ENCODE measurements around the gene NSUN4. TPM values are rescaled to one million over a fixed set of nuclear protein-coding genes. Genes with fewer than 3 reads are reported as not detected.
A peak's percentile ranks its signal among the peaks of the same experiment; 100 is the strongest.
"Not testable (repeated sequence)": the region's sequence is repeated elsewhere in the genome, so short reads cannot be mapped to it uniquely, and the experiment has no call there.

Gene NSUN4
- total and polyA plus RNA-seq, 8 donors, result 8.1 to 16.4 (median 10.4) TPM

GRCh38 chr1:46331786-46332540, 8.6 kb upstream of the NSUN4 start:
- H3K4me1 ChIP-seq; FAIRE-seq; H3K9me3 ChIP-seq; H3K27me3 ChIP-seq; H3K4me3 ChIP-seq; intact Hi-C loops (cut with DNase I); H3K36me3 ChIP-seq; DNase-seq; ATAC-seq: not testable (repeated sequence)
- H3K27ac ChIP-seq, result peak overlapping the region in 1 of 4 donors; percentile 30
- 73 to 76% methylated on average over 24 of the region's 24 CpGs for WGBS, 2 donors

- no peak overlapping the region for H3K4me3 ChIP-seq
- H3K9me3 ChIP-seq, result no peaks in the 10 kb centered on the region
- no peaks in the 10 kb centered on the region for H3K27me3 ChIP-seq
- H3K36me3 ChIP-seq, result no peaks in the 10 kb centered on the region
- FAIRE-seq (no peak), ATAC-seq (peak in 3 of 4 donors; percentile 55 to 75 (median 71)), DNase-seq (no peak)
- intact Hi-C loops (cut with DNase I), result no loop called here
- no peak overlapping the region for H3K27ac ChIP-seq
- TF ChIP-seq CTCF (IDR thresholded peaks at IDR 0.05), result no peak
- WGBS, 2 donors, result 68 to 70% methylated on average over 9 of the region's 9 CpGs
- no peaks in the 10 kb centered on the region for H3K4me1 ChIP-seq
These were observed 7.1 kb upstream of the NSUN4 start for GRCh38 chr1:46333300-46334029.

GRCh38 chr1:46334030-46334384, 6.6 kb upstream of the NSUN4 start:
- ATAC-seq (no peak), FAIRE-seq (no peak), DNase-seq (no peak)
- H3K36me3 ChIP-seq, result no peaks in the 10 kb centered on the region
- TF ChIP-seq CTCF (IDR thresholded peaks at IDR 0.05), result no peak
- no peak overlapping the region for H3K27ac ChIP-seq
- intact Hi-C loops (cut with DNase I), result no loop called here
- no peak overlapping the region for H3K4me3 ChIP-seq
- no peaks in the 10 kb centered on the region for H3K4me1 ChIP-seq
- H3K27me3 ChIP-seq, result no peaks in the 10 kb centered on the region
- 62 to 77% methylated on average over 2 of the region's 2 CpGs for WGBS, 2 donors
- no peaks in the 10 kb centered on the region for H3K9me3 ChIP-seq

GRCh38 chr1:46335081-46335480, 5.5 kb upstream of the NSUN4 start:
- no peak for DNase-seq
- no peaks in the 10 kb centered on the region for H3K27me3 ChIP-seq
- no peaks in the 10 kb centered on the region for H3K9me3 ChIP-seq
- no peak overlapping the region for H3K27ac ChIP-seq
- WGBS, 2 donors, result 62 to 84% methylated on average over 3 of the region's 3 CpGs
- TF ChIP-seq CTCF (IDR thresholded peaks at IDR 0.05), result no peak
- peaks cover 0 to 5% (median 0%) of the 10 kb centered on the region in 3 donors for H3K4me1 ChIP-seq
- ATAC-seq, result no peak
- FAIRE-seq, result no peak
- H3K36me3 ChIP-seq, result no peaks in the 10 kb centered on the region
- no peak overlapping the region for H3K4me3 ChIP-seq
- intact Hi-C loops (cut with DNase I), result no loop called here

- H3K9me3 ChIP-seq; DNase-seq; H3K27me3 ChIP-seq; H3K27ac ChIP-seq; H3K36me3 ChIP-seq; ATAC-seq; intact Hi-C loops (cut with DNase I); FAIRE-seq; H3K4me1 ChIP-seq; H3K4me3 ChIP-seq: not testable (repeated sequence)
- 94 to 98% methylated on average over 9 of the region's 14 CpGs for WGBS, 2 donors
These were observed 3.2 kb upstream of the NSUN4 start for GRCh38 chr1:46337409-46337808.
